Mucosa of stomach (tissue), 1 donor: ENCODE measurements around the gene B3GNT7.
A peak's percentile ranks its signal among the peaks of the same experiment; 100 is the strongest.

Source experiments
- H3K27me3 ChIP-seq: one replicate; pipeline ENCODE4 v1.7.0; 2013; ENCODE audit warnings: mild to moderate bottlenecking, low read length; ENCODE audit not compliant: control insufficient read depth, insufficient read depth
- H3K36me3 ChIP-seq: one replicate; pipeline ENCODE4 v1.7.0; 2013; ENCODE audit warnings: low read length; ENCODE audit not compliant: control insufficient read depth, insufficient read depth
- H3K4me1 ChIP-seq: one replicate; pipeline ENCODE4 v1.7.0; 2013; ENCODE audit warnings: mild to moderate bottlenecking, low read length; ENCODE audit not compliant: control insufficient read depth, insufficient read depth
- H3K4me3 ChIP-seq: one replicate; pipeline ENCODE4 v1.7.0; 2013; ENCODE audit warnings: low read length
- H3K9ac ChIP-seq: one replicate; pipeline ENCODE4 v1.7.0; 2013; ENCODE audit warnings: mild to moderate bottlenecking, low read length, moderate library complexity
- H3K9me3 ChIP-seq: one replicate; pipeline ENCODE4 v1.7.0; 2013; ENCODE audit warnings: mild to moderate bottlenecking, low read length, moderate library complexity; ENCODE audit not compliant: control insufficient read depth
- donor health status: Pancreatic carcinoma.

Gene B3GNT7

DNA sequence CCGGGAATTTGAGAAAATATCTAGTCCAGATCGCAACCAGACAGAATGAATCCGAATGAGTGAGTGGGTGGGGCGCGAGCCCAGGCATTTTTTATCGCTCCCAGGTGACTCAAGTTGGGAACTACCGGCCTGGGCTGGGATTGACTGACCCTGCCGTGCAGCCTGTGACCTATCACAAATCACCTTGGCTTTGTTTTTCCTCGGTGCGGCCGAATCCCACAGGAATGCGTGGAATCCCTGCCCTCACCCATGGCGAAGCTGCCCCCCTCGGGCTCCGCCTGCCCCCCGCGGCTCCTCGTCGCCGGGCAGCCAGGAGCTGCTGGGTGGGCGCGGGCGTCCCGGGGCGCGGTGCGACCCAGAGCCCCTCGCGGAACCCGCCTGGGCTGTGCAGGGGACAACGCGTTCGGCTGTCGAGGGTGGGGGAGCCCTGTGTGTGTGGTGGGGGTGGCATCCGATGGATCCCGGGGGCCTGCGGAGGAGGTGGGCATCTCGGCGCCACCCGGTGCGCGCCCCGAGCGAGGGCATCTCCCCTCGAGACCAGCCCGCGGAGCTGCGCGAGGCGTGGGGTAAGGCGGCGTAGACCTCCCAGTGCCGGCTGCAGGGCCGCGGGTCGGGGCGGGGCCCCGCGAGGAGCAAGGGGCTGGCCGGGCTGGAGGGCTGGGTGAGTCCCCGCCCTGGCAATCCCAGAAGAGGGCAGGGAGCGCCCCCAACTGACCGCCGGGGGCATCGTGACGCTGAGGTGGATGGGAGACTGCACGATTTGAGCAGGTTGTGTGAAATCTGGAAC is 16.5 kb downstream of the B3GNT7 start:
- Histone ChIP-seq H3K9me3 (peaks cover 3% of the 10 kb centered on the region), H3K9ac (peak overlapping the region; percentile 66), H3K36me3 (no peaks in the 10 kb centered on the region), H3K27me3 (no peaks in the 10 kb centered on the region), H3K4me1 (peaks cover 9% of the 10 kb centered on the region), H3K4me3 (peak overlapping the region; percentile 42)

DNA sequence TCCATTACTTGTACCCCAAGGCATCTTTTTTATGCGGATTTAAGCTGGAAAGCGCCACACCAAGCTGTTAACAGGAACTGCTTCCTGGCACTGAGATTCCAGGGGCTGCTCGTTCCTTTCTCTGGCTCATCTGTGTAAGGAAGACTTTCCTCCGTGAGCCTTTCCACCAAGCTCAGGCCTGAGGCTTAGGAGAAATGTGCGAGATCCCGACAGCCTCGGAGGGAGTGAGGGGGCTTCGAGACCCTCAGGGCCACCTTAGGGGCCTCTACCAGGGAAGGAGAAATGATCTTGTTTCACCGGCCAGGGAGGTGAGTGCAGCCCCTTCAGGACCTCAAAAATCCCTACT is 17.1 kb downstream of the B3GNT7 start:
- Histone ChIP-seq H3K9me3 (peaks cover 3% of the 10 kb centered on the region), H3K4me3 (no peak overlapping the region), H3K27me3 (no peaks in the 10 kb centered on the region), H3K4me1 (peaks cover 9% of the 10 kb centered on the region), H3K9ac (peak overlapping the region; percentile 66), H3K36me3 (no peaks in the 10 kb centered on the region)

DNA sequence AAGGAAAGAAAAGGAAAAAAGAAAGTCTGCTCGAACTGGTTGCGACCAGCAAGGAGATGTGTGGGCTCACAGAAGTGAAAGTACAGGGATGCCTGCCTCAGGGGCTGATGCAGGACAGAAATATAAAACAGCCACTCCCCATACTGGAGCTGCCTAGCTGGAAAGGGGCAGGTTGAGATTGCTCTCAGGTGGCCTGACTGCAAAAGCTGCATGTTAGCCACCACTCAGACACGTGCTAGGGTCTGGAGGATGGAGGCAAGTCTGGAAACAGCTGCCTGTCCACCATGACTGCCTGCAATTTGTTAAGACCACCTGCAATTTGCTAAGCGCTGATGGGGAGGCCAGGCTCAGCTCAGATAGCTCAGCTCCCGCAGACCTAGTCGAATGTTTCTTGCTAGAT is 17.9 kb downstream of the B3GNT7 start:
- H3K4me3 ChIP-seq = no peak overlapping the region
- H3K9ac ChIP-seq = no peak overlapping the region
- H3K27me3 ChIP-seq = no peaks in the 10 kb centered on the region

GRCh38 chr2:231413921-231414476 is 18.5 kb downstream of the B3GNT7 start:
- H3K36me3 ChIP-seq = no peaks in the 10 kb centered on the region
- peaks cover 2% of the 10 kb centered on the region for H3K27me3 ChIP-seq
- no peak overlapping the region for H3K4me3 ChIP-seq
- peaks cover 9% of the 10 kb centered on the region for H3K4me1 ChIP-seq
- H3K9me3 ChIP-seq = peaks cover 3% of the 10 kb centered on the region
- H3K9ac ChIP-seq = no peak overlapping the region

More for the DNA sequence above, 17.9 kb downstream of the B3GNT7 start:
- Histone ChIP-seq H3K36me3 (no peaks in the 10 kb centered on the region), H3K9me3 (peaks cover 3% of the 10 kb centered on the region), H3K4me1 (peaks cover 9% of the 10 kb centered on the region)

GRCh38 chr2:231415029-231415428 is 19.5 kb downstream of the B3GNT7 start:
- Histone ChIP-seq H3K36me3 (no peaks in the 10 kb centered on the region), H3K4me3 (no peak overlapping the region), H3K9ac (no peak overlapping the region), H3K27me3 (peaks cover 4% of the 10 kb centered on the region), H3K4me1 (peaks cover 5% of the 10 kb centered on the region), H3K9me3 (peaks cover 3% of the 10 kb centered on the region)

- Histone ChIP-seq H3K4me3 (no peak overlapping the region), H3K9ac (no peak overlapping the region), H3K9me3 (no peaks in the 10 kb centered on the region), H3K27me3 (peaks cover 4% of the 10 kb centered on the region), H3K36me3 (no peaks in the 10 kb centered on the region), H3K4me1 (no peaks in the 10 kb centered on the region)
Observed at GRCh38 chr2:231418820-231419640, 23.5 kb downstream of the B3GNT7 start.

GRCh38 chr2:231421051-231421580 is 25.6 kb downstream of the B3GNT7 start:
- no peak overlapping the region for H3K9ac ChIP-seq
- H3K4me3 ChIP-seq = no peak overlapping the region
- H3K36me3 ChIP-seq = no peaks in the 10 kb centered on the region
- H3K9me3 ChIP-seq = no peaks in the 10 kb centered on the region
- H3K4me1 ChIP-seq = no peaks in the 10 kb centered on the region
- H3K27me3 ChIP-seq = peaks cover 9% of the 10 kb centered on the region

DNA sequence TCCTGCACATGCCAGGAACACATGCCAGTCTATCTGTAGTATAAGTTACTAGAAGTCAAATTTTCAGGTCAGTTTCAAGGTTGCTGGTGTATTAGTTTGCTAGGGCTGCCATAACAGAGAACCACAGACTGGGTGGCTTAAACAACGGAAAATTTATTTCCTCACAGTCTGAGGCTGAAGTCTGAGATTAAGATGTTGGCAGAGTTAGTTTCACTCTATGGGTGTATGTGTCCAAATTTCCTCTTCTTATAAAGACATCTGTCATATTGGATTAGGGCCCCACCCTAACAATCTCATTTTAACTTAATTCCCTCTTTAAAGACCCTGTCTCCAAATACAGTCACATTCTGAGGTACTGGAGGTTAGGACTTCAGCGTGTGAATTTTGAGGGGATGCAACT is 26.5 kb downstream of the B3GNT7 start:
- Histone ChIP-seq H3K36me3 (no peaks in the 10 kb centered on the region), H3K27me3 (peaks cover 9% of the 10 kb centered on the region), H3K9me3 (no peaks in the 10 kb centered on the region), H3K4me3 (no peak overlapping the region), H3K9ac (no peak overlapping the region), H3K4me1 (no peaks in the 10 kb centered on the region)

GRCh38 chr2:231423176-231423575 is 27.7 kb downstream of the B3GNT7 start:
- H3K4me3 ChIP-seq = no peak overlapping the region
- H3K27me3 ChIP-seq = peaks cover 9% of the 10 kb centered on the region
- H3K9ac ChIP-seq = no peak overlapping the region
- no peaks in the 10 kb centered on the region for H3K9me3 ChIP-seq
- H3K36me3 ChIP-seq = no peaks in the 10 kb centered on the region
- H3K4me1 ChIP-seq = no peaks in the 10 kb centered on the region

GRCh38 chr2:231425291-231425810 is 29.8 kb downstream of the B3GNT7 start:
- Histone ChIP-seq H3K36me3 (no peaks in the 10 kb centered on the region), H3K9ac (no peak overlapping the region), H3K4me1 (no peaks in the 10 kb centered on the region), H3K9me3 (no peaks in the 10 kb centered on the region), H3K27me3 (peaks cover 6% of the 10 kb centered on the region), H3K4me3 (no peak overlapping the region)

- Histone ChIP-seq H3K27me3 (peaks cover 6% of the 10 kb centered on the region), H3K4me3 (no peak overlapping the region), H3K9ac (no peak overlapping the region), H3K4me1 (no peaks in the 10 kb centered on the region), H3K9me3 (no peaks in the 10 kb centered on the region), H3K36me3 (no peaks in the 10 kb centered on the region)
Observed at GRCh38 chr2:231425811-231426703, 30.5 kb downstream of the B3GNT7 start.
